Stimulated activated CD8-positive, alpha-beta memory T cell treated with anti-CD3 and anti-CD28 coated beads, Interleukin-2, amount 100 ng/mL, for 1 hour (primary cell): Measurements from ENCODE around the gene CAMTA1.

Experiments
- DNase-seq, 2 donors: peaks; one replicate each; pipeline ENCODE4 v3.0.0-alpha.2; 2020; ENCODE audit warnings: low read depth in 2 of 2

CAMTA1 gene

DNA sequence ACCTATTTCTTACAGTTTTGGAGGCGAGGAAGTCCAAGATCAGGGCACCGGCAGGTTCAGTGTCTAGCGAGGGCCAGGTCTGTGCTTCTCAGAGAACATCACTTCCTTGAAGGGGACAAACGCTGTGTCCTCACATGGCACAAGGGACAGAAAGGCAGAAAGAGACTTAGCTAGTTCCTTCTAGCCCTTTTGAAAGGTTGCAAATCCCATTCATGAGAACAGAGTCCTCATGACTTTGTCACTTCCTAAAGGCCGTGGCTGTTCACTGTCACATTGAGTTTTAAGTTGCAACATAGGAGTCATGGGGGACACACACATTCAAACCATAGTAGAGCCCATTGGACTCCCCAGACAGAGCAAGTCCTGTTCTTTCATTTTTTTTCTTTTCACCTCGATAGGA is 1026.2 kb downstream of the CAMTA1 start:
- DNase-seq = no peak

DNA sequence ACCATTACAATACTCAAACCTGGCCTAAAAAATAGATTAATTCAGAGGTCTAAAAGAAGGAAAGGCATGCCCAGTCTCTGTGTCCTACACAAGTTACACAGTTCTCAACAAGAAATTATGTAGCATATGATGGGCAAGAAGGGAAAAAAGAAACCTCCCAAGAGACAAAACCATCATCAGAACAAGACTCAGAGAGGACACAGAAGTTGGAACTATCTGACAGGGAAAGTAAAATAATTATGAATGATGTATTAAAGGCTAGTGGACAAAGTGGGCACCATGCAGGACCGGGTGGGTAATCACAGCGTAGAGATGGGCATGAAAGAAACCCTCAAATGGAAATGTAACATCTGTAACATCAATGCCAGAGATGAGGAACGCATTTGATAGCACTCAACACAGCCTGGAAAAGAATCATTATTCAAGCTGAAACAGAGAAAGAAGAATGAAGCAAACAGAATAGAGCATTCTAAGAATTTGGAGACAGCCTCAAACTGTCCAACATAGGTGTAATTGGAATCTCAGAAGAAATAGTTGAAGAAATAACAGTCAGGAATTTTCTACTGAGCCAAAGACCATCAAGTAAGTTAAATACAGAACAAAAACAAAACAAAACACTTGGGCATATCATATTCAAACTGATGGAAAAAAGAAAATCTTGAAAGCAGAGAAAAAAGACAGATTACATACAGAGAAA is 1028.6 kb downstream of the CAMTA1 start:
- no peak for DNase-seq
